NCI-H1694 treated with DMSO at 0.1 percent for 48 hours (cell line): ENCODE results near the gene LATS2.
"Not testable (repeated sequence)": the region's sequence is repeated elsewhere in the genome, so short reads cannot be mapped to it uniquely, and the experiment has no call there.

Source experiments
- DNase-seq: peaks from one replicate; lab custom pipeline; 2025; lab: John Stamatoyannopoulos, UW

The LATS2 gene

DNA sequence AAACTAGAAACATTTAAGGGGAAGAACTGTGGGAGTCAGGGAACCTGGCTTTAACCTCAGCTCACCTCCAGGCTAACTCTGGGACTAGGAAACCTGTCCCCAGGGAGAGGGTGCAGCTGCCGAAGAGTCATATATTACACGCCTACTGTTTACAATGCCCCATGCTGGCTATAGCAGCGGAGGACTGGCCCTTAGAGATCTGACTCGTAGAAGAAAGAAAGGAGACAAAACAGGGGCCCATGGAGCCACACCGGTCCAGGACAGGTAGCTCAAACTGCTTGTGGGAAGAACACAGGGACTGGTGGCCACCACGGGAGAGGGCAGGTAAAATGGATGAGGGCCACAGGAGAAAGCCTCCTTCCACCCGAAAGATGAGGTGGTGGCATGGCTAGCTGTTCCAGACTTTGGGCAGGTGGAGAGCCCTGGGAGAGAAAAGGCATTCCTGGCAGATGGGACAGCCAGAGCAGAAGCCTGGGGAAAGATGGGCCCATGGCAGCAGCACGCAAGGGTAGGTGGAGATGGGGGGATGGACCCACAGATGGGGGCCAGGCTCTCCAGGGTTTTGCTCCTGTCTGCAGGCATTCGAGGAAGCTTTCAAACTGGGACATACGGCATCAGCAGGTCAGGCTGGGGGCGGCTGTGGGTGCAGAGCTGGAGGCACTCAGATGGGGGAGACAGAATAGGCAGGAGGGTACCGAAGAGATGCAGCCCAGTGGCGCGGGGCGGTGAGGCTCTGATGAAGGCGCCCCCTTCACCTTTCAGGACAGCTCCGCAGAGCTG, 69.5 kb downstream of the LATS2 start:
- DNase-seq, result no peak

- DNase-seq, result no peak
Measured at GRCh38 chr13:20990910-20991525, 70.4 kb downstream of the LATS2 start.

- DNase-seq, result no peak
Measured at GRCh38 chr13:20989656-20990321, 71.6 kb downstream of the LATS2 start.

- DNase-seq, result no peak
Measured at GRCh38 chr13:20988909-20989655, 72.3 kb downstream of the LATS2 start.

GRCh38 chr13:20988033-20988908, 73.1 kb downstream of the LATS2 start:
- no peak for DNase-seq

GRCh38 chr13:20987599-20987998, 73.8 kb downstream of the LATS2 start:
- DNase-seq, result no peak

GRCh38 chr13:20984879-20985278, 76.5 kb downstream of the LATS2 start:
- no peak for DNase-seq

- DNase-seq, result no peak
Measured at GRCh38 chr13:20983386-20983785, 78.0 kb downstream of the LATS2 start.

DNA sequence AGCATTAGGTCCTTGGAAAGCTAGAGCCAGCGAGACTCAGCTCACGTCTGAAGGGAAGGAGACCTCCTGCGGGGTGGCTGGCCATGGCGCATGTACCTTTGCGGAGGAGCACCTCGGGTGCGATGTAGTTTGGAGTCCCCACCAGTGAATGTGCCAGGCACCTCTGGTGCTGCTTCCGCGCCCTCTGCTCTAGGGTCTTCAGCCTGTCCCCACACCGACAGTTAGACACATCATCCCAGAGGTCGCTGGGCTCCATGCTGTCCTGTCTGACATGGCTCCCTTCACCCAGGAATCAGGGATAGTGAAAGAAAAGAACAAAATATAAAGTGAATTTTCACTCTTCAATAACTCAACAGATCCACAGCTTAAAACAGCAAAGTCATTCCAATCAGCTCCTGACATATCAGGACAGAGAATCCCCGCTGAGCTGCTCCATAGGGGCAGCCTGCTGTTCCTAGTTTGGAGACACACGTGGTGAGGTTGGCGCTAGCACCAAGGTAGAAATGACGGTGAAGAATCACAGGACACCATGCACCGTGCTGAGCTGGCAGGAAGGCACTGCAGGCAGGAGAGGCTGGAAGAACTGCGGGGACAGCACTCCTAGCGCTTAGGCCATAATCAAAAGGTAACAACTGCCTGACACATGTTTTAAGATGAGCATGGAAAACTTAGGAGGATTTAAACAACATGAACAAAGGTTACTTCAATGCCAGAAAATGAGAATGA, 79.9 kb downstream of the LATS2 start:
- DNase-seq, result no peak

DNA sequence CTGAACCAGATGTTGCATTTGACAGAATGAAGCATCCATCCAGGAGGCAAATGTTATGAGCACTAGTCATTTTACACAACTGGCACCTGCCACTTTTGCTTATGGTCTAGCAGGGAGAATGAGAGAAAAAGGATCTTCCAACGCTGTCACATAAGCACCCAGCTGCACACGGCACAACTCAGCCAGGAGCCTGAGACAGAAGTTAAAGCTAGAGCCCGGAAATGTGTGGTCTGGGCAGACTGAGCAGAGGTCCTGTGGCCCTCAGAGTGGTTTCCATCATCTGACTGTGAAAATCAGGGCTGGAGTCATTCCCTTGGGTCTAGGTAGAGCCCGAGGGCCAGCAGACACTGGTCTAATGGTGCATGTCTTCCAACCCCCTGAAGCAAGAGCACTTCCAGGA, 80.5 kb downstream of the LATS2 start:
- DNase-seq, result no peak

DNA sequence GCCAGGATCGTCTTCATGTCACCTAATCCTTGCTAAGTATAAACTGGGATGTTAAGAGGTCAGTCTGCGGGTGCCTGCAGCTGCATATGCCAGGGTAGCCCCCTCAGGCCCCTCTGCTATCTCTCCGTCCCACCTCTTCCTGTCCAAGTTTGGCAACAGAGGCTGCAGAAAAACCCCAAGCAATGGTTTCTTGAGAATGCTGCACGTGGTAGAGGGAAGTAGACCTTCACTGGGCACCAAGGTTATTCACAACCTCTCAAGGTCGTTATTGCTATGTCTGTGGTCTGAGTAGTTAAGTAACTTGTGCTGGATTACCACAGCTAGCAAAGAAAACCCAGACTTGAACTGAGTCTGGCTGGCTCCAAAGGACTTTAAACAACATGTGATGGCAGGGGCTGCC, 81.0 kb downstream of the LATS2 start:
- DNase-seq, result no peak

DNA sequence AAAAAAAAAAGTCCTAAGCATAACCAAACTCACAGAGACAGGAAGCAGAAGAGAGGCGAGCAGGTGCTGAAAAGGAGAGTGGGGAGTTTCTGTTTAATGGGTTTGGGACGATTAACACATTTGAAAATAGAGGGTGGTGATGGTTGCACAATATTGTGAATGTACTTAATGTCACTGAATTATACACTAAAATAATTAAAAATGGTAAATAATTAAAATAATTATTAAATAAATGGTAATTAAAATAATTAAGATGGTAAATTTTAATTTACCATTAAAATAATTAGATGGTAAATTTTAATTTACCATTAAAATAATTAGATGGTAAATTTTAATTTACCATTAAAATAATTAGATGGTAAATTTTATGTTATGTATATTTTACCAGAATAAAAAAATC, 84.0 kb downstream of the LATS2 start:
- no peak for DNase-seq

- no peak for DNase-seq
Measured at GRCh38 chr13:20974981-20975585, 86.3 kb downstream of the LATS2 start.

DNA sequence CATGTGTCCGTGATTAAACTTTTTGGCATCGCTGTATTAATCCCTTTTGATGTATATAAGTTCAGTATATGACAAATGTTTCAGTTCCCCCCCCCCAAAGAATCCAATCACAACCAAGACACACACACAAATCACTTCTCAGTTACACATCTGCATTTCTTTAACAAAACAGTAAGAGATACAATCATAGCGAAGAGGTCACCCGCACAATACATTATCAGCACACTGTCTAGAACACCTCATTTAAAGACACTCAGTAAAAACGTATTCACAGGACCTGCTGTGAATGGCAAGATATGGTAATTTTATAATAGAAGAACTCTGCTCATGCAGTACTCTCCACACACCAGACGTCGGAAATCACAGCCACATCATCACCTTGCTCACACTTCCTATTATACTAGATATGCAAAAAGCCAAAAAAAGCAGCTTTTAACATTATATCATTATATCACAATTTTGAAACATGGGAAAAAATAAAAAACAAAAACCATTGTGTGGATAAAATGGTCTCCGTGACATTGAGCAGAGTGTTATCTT, 87.4 kb downstream of the LATS2 start:
- no peak for DNase-seq

DNA sequence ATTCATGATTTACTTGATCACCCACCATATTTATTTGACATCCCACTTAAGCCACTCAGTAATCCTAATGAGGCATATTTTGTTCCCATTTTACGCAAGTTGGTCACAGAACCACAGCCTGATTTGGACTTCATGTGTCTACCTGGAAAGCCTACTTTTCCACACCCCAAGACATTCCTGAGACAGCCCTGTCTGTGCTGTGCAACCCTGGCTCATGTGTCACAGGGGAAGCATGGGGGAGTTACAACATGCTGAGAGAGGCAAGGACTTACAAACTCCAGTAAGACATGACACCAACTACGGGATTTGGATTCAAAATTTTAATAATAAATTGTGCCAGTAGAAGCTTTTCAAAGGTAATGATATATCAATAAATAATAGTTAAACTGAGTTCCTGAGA, 88.7 kb downstream of the LATS2 start:
- DNase-seq, result no peak

- no peak for DNase-seq
Measured at GRCh38 chr13:20969182-20969581, 92.2 kb downstream of the LATS2 start.

DNA sequence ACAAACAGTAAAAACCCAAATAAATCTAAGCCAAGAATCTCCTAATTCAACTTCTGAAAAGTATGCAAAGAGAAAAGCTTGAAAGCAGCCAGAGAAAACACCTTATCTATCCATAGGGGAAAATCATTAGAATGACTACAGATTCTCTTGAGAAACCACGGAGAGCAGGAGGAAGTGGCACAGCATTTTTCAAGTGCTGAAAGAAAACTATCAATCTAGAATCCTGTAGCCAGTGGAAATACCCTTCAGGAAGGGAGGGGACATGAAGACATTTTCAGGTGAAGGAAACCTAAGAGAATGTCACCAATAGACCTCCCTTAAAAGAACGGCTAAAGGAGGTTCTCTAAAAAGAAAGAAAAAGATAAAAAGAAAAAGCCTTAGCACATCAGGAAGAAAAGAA, 92.6 kb downstream of the LATS2 start:
- DNase-seq, result no peak

DNA sequence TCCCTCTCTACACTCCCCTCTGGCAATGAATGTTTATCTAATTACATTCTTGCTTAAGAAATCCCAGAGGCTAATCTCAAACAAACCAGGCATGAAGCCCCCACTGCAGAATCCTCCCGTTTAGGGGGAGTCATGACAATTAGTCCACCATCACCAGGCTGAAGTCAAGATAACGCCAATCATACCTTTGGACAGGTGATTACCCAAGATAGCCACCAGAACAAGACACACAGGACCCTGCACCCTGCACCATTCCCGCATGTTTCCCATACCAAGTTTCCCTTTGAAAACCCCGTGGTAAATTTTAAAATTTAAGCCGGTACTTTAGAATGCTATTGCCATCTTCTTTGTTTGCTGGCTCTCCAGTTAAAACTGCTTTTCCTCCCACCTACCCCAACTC, 94.0 kb downstream of the LATS2 start:
- no peak for DNase-seq

- no peak for DNase-seq
Measured at GRCh38 chr13:20964904-20965303, 96.5 kb downstream of the LATS2 start.

- DNase-seq, result not testable (repeated sequence)
Measured at GRCh38 chr13:20961663-20962062, 99.7 kb downstream of the LATS2 start.
